K562 treated with DMSO at 1 percent for 48 hours (cell line): ENCODE results near the gene ZBED6. TPM values are rescaled to one million over a fixed set of nuclear protein-coding genes. Genes with fewer than 3 reads are reported as not detected.

Experiments used
- total RNA-seq: library from RNA; unstranded; fragments of 300-600 nt; gene quantifications from 2 replicates; pipeline ENCODE4 v1.2.3, GENCODE V29; 2022; ENCODE audit warnings: low replicate concordance; ENCODE audit errors: extremely low read depth

ZBED6 gene
- not detected in 2 replicates for total RNA-seq

GRCh38 chr1:203795441-203796235 is at the start of gene ZBED6, which contains the start of gene ZC3H11A:
ZBED6 (plus strand) TSS chr1:203795623; CDS start chr1:203797523, 1,900 bp downstream.
ZC3H11A (plus strand) TSS chr1:203795623; CDS start chr1:203817071, 21,448 bp downstream.

GRCh38 chr1:203765029-203765837 is 30.2 kb upstream of the ZBED6 start, which contains the start of gene LAX1:
LAX1 (plus strand) TSS chr1:203765183; CDS start chr1:203765566, 383 bp downstream.

Other genes starting within 250 kb of the ZBED6 start
- not detected in 2 replicates for gene ATP2B4, start 168.8 kb upstream of the ZBED6 start, total RNA-seq
- gene LAX1, start 30.4 kb upstream of the ZBED6 start, total RNA-seq: not detected in 2 replicates
- 82.3 TPM in 1 of 2 replicates, not detected in the other for gene ZC3H11A, start within 50 bp of the ZBED6 start, total RNA-seq
- not detected in 2 replicates for gene SNRPE, start 66.0 kb downstream of the ZBED6 start, total RNA-seq